OCI-LY3 (cell line): Measurements from ENCODE around the gene ANO10.

ENCODE experiments used
- EZH2phosphoT487 ChIP-seq: fragments of 200-600 bp; shearing (Covaris generic); IDR thresholded peaks from 2 replicates; pipeline ENCODE4 v1.6.1; 2018; ENCODE audit warnings: antibody characterized with exemption, mixed run types, low read depth
- TF ChIP-seq, protein P1 (sequence below): fragments of 200-600, 300-600 bp; sonication (generic); IDR thresholded peaks from 2 replicates; pipeline ENCODE4 v1.5.1; 2014; ENCODE audit warnings: antibody characterized with exemption, low read length, low read depth

DNA sequence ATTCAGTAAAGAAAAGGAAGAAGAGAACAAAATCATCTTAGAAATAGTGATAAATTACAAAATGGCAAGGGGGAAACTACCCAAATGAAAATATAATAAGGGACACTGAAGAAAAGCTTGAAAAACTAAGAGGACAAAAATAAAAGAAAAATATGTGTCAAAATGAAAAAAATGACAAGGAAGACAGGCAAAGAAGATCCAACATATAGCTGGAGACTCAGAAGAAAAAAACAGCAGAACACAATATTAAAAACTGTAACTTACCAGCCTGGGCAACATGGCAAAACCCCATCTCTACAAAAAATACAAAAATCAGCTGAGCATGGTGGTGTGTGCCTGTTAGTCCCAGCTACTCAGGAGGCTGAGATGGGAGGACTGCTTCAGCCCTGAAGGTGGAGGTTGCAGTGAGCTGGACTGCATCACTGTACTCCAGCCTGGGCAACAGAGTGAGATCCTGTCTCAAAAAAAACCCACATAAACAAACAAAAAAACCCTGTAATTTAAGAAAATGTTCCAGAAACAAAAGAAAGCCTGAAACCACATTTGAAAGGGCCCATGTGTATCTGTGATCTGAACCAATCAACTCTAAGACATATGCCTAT lies 93.2 kb downstream of the ANO10 start:
- TF ChIP-seq, protein P1, sequence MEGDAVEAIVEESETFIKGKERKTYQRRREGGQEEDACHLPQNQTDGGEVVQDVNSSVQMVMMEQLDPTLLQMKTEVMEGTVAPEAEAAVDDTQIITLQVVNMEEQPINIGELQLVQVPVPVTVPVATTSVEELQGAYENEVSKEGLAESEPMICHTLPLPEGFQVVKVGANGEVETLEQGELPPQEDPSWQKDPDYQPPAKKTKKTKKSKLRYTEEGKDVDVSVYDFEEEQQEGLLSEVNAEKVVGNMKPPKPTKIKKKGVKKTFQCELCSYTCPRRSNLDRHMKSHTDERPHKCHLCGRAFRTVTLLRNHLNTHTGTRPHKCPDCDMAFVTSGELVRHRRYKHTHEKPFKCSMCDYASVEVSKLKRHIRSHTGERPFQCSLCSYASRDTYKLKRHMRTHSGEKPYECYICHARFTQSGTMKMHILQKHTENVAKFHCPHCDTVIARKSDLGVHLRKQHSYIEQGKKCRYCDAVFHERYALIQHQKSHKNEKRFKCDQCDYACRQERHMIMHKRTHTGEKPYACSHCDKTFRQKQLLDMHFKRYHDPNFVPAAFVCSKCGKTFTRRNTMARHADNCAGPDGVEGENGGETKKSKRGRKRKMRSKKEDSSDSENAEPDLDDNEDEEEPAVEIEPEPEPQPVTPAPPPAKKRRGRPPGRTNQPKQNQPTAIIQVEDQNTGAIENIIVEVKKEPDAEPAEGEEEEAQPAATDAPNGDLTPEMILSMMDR = no peak
- no peak for TF ChIP-seq EZH2phosphoT487
